T-helper 9 cell (primary cell): Measurements from ENCODE around the gene TMEM131.

ENCODE experiments used
- DNase-seq: peaks from one replicate; pipeline ENCODE4 v3.0.0-alpha.2; 2020

The TMEM131 gene

GRCh38 chr2:97788986-97789644 is 206.6 kb downstream of the TMEM131 start:
- no peak for DNase-seq

- no peak for DNase-seq
Observed at GRCh38 chr2:97785818-97786217, 209.9 kb downstream of the TMEM131 start.

- DNase-seq = no peak
Observed at GRCh38 chr2:97784953-97785352, 210.8 kb downstream of the TMEM131 start.

GRCh38 chr2:97781981-97782380 is 213.8 kb downstream of the TMEM131 start:
- DNase-seq = no peak

- no peak for DNase-seq
Observed at GRCh38 chr2:97779141-97779540, 216.6 kb downstream of the TMEM131 start.

GRCh38 chr2:97775074-97775473 is 220.7 kb downstream of the TMEM131 start:
- DNase-seq = no peak

GRCh38 chr2:97774425-97774824 is 221.3 kb downstream of the TMEM131 start:
- DNase-seq = no peak

- DNase-seq = no peak
Observed at GRCh38 chr2:97770445-97770844, 225.3 kb downstream of the TMEM131 start.

GRCh38 chr2:97769711-97770110 is 226.0 kb downstream of the TMEM131 start:
- DNase-seq = no peak

GRCh38 chr2:97769308-97769707 is 226.4 kb downstream of the TMEM131 start:
- DNase-seq = no peak

GRCh38 chr2:97766567-97766966 is 229.2 kb downstream of the TMEM131 start:
- DNase-seq = no peak

- DNase-seq = no peak
Observed at GRCh38 chr2:97765933-97766332, 229.8 kb downstream of the TMEM131 start.

GRCh38 chr2:97764559-97765263 is 231.0 kb downstream of the TMEM131 start:
- no peak for DNase-seq

- DNase-seq = no peak
Observed at GRCh38 chr2:97763176-97763845, 232.4 kb downstream of the TMEM131 start.

- DNase-seq = peak; percentile 46
Observed at GRCh38 chr2:97761192-97761591, 234.6 kb downstream of the TMEM131 start.

- DNase-seq = no peak
Observed at GRCh38 chr2:97760480-97761049, 235.2 kb downstream of the TMEM131 start.

GRCh38 chr2:97759727-97760407 is 235.9 kb downstream of the TMEM131 start:
- DNase-seq = no peak

GRCh38 chr2:97758131-97758705 is 237.5 kb downstream of the TMEM131 start:
- DNase-seq = no peak

GRCh38 chr2:97757062-97757461 is 238.7 kb downstream of the TMEM131 start:
- no peak for DNase-seq

GRCh38 chr2:97755491-97755890 is 240.3 kb downstream of the TMEM131 start:
- no peak for DNase-seq

GRCh38 chr2:97754690-97755346 is 240.9 kb downstream of the TMEM131 start:
- DNase-seq = no peak
